Sigmoid colon (tissue), 7 donors: Measurements from ENCODE around the gene COPB1. TPM values are rescaled to one million over a fixed set of nuclear protein-coding genes. Genes with fewer than 3 reads are reported as not detected.

Source experiments
- DNase-seq: peaks from one replicate; pipeline ENCODE4 v3.0.0-alpha.2; 2019
- H3K27ac ChIP-seq, 4 donors: fragments of 200-600 bp; sonication (generic); one replicate each; pipeline ENCODE4 v1.5.1; 2016 to 2019; ENCODE audit warnings: mild to moderate bottlenecking in 1 of 4
- H3K27me3 ChIP-seq, 3 donors: fragments of 200-600 bp; sonication (generic); one replicate each; pipeline ENCODE4 v1.5.1; 2019; ENCODE audit warnings: mild to moderate bottlenecking in 1 of 3
- H3K36me3 ChIP-seq, 4 donors: fragments of 200-600 bp; sonication (generic); one replicate each; pipeline ENCODE4 v1.5.1; 2016 to 2019
- H3K4me1 ChIP-seq, 4 donors: fragments of 200-600 bp; sonication (generic); one replicate each; pipeline ENCODE4 v1.5.1; 2017 to 2019
- H3K4me3 ChIP-seq, 4 donors: fragments of 200-600 bp; sonication (generic); one replicate each; pipeline ENCODE4 v1.5.1; 2017 to 2019; ENCODE audit warnings: mild to moderate bottlenecking in 2 of 4, moderate library complexity in 1 of 4
- H3K9me3 ChIP-seq, 4 donors: fragments of 200-600 bp in 3 of 4; sonication (generic) in 3 of 4; one replicate each; pipeline versions ENCODE4 v1.5.1 to v1.6.1; 2013 to 2019
- CTCF ChIP-seq, 4 experiments: fragments of 450-650 bp in 3 of 4; fragments of 200-600 bp in 1 of 4; IDR thresholded peaks; one replicate each; pipeline ENCODE4 v1.5.1; 2016 to 2019; ENCODE audit warnings: antibody characterized with exemption in 4 of 4, mild to moderate bottlenecking in 3 of 4, moderate library complexity in 2 of 4
- EP300 ChIP-seq, 4 donors: sonication (generic); formaldehyde crosslinking; IDR thresholded peaks; one replicate each; pipeline ENCODE4 v1.6.1; 2017; ENCODE audit warnings: antibody characterized with exemption in 4 of 4
- POLR2A ChIP-seq, 2 donors: fragments of 450-650 bp; IDR thresholded peaks; one replicate each; pipeline ENCODE4 v1.6.1; 2016; ENCODE audit warnings: antibody characterized with exemption in 2 of 2, mild to moderate bottlenecking in 2 of 2, moderate library complexity in 2 of 2
- POLR2AphosphoS5 ChIP-seq, 4 donors: sonication (generic); formaldehyde crosslinking; IDR thresholded peaks; one replicate each; pipeline ENCODE4 v1.6.1; 2017; ENCODE audit warnings: antibody characterized with exemption in 4 of 4
- WGBS, 2 donors: extraction: QIAGEN DNeasy Blood & Tissue Kit; methylation state at CpG; one replicate each; pipeline ENCODE4 v1.1.7; 2013; 5-methylcytosine and 5-hydroxymethylcytosine counted together
- intact Hi-C: fragments of 100-400 bp; cut with DNase I; formaldehyde crosslinking; loops from one replicate; pipeline ENCODE4 v1.15.1; 2023
- polyA plus RNA-seq, 3 donors: library from polyadenylated mRNA; stranded (reverse); fragments of 200-250 nt; gene quantifications; one replicate each; pipeline ENCODE4 v1.2.3, GENCODE V29; 2013
- total RNA-seq, 4 donors: library from RNA; depleted of rRNA; stranded (reverse); fragments of >200 nt; gene quantifications; one replicate each; pipeline ENCODE4 v1.1.0, GENCODE V29; 2016
- donor health status: healthy with polysubstance abuse.
- donor health status: Bipolar disorder and iron deficiency.
- donor health status: healthy.

COPB1 gene
- total RNA-seq (100 to 1,000 TPM in 1 of 4 donors, 10 to 100 TPM in 3; 70.2 to 103 (median 76.3) TPM), polyA plus RNA-seq (10 to 100 TPM; 54.6 to 65.5 (median 57.7) TPM)

GRCh38 chr11:14499560-14500180, at the start of gene COPB1:
COPB1 (minus strand) TSS chr11:14499811; CDS start chr11:14498928, 883 bp downstream.
- 0 to 1% methylated on average over 37 of the region's 37 CpGs for WGBS, 2 donors
- TF ChIP-seq EP300 (IDR thresholded peaks at IDR 0.05) (peak in 1 of 4 donors; percentile 23), CTCF (IDR thresholded peaks at IDR 0.05) (no peak), POLR2AphosphoS5 (IDR thresholded peaks at IDR 0.05) (peak; percentile 92 to 95 (median 94)), POLR2A (IDR thresholded peaks at IDR 0.05) (peak; percentile 72 to 88)
- peaks cover 0 to 30% (median 16%) of the 10 kb centered on the region in 4 donors for H3K4me1 ChIP-seq

GRCh38 chr11:14547440-14547839, 47.8 kb upstream of the COPB1 start:
- WGBS, 2 donors: 89 to 93% methylated on average over 2 of the region's 2 CpGs
- Histone ChIP-seq H3K4me3 (no peak overlapping the region), H3K27ac (no peak overlapping the region), H3K27me3 (no peaks in the 10 kb centered on the region), H3K9me3 (no peaks in the 10 kb centered on the region), H3K36me3 (no peaks in the 10 kb centered on the region), H3K4me1 (peaks cover 0 to 42% (median 30%) of the 10 kb centered on the region in 4 donors)
- no peak for DNase-seq
- no peak for TF ChIP-seq CTCF (IDR thresholded peaks at IDR 0.05)
- no peak for TF ChIP-seq EP300 (IDR thresholded peaks at IDR 0.05)
- intact Hi-C loops: no loop called here

More at GRCh38 chr11:14499560-14500180, at the start of gene COPB1:
- peaks cover 0 to 43% (median 16%) of the 10 kb centered on the region in 4 donors for H3K36me3 ChIP-seq
- peak within 1 kb of the TSS; percentile 84 to 94 (median 91) for H3K4me3 ChIP-seq
- H3K27me3 ChIP-seq: no peaks in the 10 kb centered on the region
- DNase-seq: peak; percentile 95
- intact Hi-C loops: no loop called here
- no peaks in the 10 kb centered on the region for H3K9me3 ChIP-seq
- peak within 1 kb of the TSS; percentile 91 to 93 (median 92) for H3K27ac ChIP-seq

- no peaks in the 10 kb centered on the region for H3K27me3 ChIP-seq
- DNase-seq: no peak
- no peak for TF ChIP-seq POLR2AphosphoS5 (IDR thresholded peaks at IDR 0.05)
- TF ChIP-seq POLR2A (IDR thresholded peaks at IDR 0.05): no peak
- no peak for TF ChIP-seq EP300 (IDR thresholded peaks at IDR 0.05)
- no peak for TF ChIP-seq CTCF (IDR thresholded peaks at IDR 0.05)
- H3K27ac ChIP-seq: no peak overlapping the region
- no peaks in the 10 kb centered on the region for H3K36me3 ChIP-seq
- H3K4me1 ChIP-seq: peaks cover 0 to 42% (median 32%) of the 10 kb centered on the region in 4 donors
- H3K9me3 ChIP-seq: no peaks in the 10 kb centered on the region
- no peak overlapping the region for H3K4me3 ChIP-seq
- intact Hi-C loops: no loop called here
Measured at GRCh38 chr11:14546672-14547071, 47.1 kb upstream of the COPB1 start.

- TF ChIP-seq CTCF (IDR thresholded peaks at IDR 0.05): no peak
- peak in 1 of 4 donors; percentile 19 for TF ChIP-seq EP300 (IDR thresholded peaks at IDR 0.05)
- TF ChIP-seq POLR2A (IDR thresholded peaks at IDR 0.05): no peak
- TF ChIP-seq POLR2AphosphoS5 (IDR thresholded peaks at IDR 0.05): peak in 1 of 4 donors; percentile 26
- Histone ChIP-seq H3K27me3 (no peaks in the 10 kb centered on the region), H3K4me3 (no peak overlapping the region), H3K27ac (peak overlapping the region in 2 of 4 donors; percentile 73), H3K36me3 (no peaks in the 10 kb centered on the region), H3K4me1 (peaks cover 0 to 52% (median 48%) of the 10 kb centered on the region in 4 donors), H3K9me3 (no peaks in the 10 kb centered on the region)
- intact Hi-C loops: no loop called here
- no peak for DNase-seq
- WGBS, 2 donors: 28 to 47% methylated on average over 3 of the region's 3 CpGs
Measured at GRCh38 chr11:14544611-14545010, 45.0 kb upstream of the COPB1 start.
